OCI-LY3 (cell line): ENCODE data around the gene SERPINF2.

Source experiments
- EZH2phosphoT487 ChIP-seq: fragments of 200-600 bp; shearing (Covaris generic); IDR thresholded peaks from 2 replicates; pipeline ENCODE4 v1.6.1; 2018; ENCODE audit warnings: antibody characterized with exemption, mixed run types, low read depth
- TF ChIP-seq, protein P1 (sequence below): fragments of 200-600, 300-600 bp; sonication (generic); IDR thresholded peaks from 2 replicates; pipeline ENCODE4 v1.5.1; 2014; ENCODE audit warnings: antibody characterized with exemption, low read length, low read depth

DNA sequence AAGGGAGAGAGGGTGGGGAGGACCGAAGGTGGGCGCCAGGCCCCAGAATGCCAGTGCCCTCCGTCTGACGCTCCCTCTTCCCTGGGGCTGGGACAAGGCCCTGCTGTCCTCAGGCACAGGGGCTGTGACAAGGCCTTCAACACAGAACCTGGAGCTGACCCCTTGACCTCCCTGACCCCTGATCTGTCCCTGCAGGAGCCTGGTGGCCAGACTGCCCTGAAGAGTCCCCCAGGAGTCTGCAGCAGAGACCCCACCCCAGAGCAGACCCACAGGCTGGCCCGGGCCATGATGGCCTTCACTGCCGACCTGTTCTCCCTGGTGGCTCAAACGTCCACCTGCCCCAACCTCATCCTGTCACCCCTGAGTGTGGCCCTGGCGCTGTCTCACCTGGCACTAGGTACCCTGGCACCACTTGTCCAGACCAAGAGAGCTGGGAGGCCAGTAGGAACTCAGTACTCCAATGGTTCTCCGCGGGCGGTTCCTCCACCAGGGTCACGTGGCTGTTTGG, 2.9 kb downstream of the SERPINF2 start:
- TF ChIP-seq, protein P1, sequence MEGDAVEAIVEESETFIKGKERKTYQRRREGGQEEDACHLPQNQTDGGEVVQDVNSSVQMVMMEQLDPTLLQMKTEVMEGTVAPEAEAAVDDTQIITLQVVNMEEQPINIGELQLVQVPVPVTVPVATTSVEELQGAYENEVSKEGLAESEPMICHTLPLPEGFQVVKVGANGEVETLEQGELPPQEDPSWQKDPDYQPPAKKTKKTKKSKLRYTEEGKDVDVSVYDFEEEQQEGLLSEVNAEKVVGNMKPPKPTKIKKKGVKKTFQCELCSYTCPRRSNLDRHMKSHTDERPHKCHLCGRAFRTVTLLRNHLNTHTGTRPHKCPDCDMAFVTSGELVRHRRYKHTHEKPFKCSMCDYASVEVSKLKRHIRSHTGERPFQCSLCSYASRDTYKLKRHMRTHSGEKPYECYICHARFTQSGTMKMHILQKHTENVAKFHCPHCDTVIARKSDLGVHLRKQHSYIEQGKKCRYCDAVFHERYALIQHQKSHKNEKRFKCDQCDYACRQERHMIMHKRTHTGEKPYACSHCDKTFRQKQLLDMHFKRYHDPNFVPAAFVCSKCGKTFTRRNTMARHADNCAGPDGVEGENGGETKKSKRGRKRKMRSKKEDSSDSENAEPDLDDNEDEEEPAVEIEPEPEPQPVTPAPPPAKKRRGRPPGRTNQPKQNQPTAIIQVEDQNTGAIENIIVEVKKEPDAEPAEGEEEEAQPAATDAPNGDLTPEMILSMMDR = no peak
- no peak for TF ChIP-seq EZH2phosphoT487
